Ovary (tissue), 3 donors: ENCODE measurements around the gene PBRM1.
"Not testable (repeated sequence)": the region's sequence is repeated elsewhere in the genome, so short reads cannot be mapped to it uniquely, and the experiment has no call there.

Experiments used
- EP300 ChIP-seq: sonication (generic); formaldehyde crosslinking; IDR thresholded peaks from one replicate; pipeline ENCODE4 v1.6.1; 2017; ENCODE audit warnings: antibody characterized with exemption
- POLR2A ChIP-seq: fragments of 450-650 bp; IDR thresholded peaks from one replicate; pipeline ENCODE4 v1.6.1; 2017; ENCODE audit warnings: antibody characterized with exemption, mild to moderate bottlenecking, moderate library complexity
- TF ChIP-seq, protein P1 (sequence below), 3 donors: fragments of 450-650 bp in 2 of 3; fragments of 200-600 bp in 1 of 3; IDR thresholded peaks; one replicate each; pipeline versions ENCODE4 v1.5.1 to v1.8.0; 2016 to 2022; ENCODE audit warnings: antibody characterized with exemption in 3 of 3, mild to moderate bottlenecking in 1 of 3
- donor health status: DM: no; HTN: no; CAD: no.

GRCh38 chr3:52526671-52527038 is 159.1 kb downstream of the PBRM1 start:
- TF ChIP-seq, protein P1, sequence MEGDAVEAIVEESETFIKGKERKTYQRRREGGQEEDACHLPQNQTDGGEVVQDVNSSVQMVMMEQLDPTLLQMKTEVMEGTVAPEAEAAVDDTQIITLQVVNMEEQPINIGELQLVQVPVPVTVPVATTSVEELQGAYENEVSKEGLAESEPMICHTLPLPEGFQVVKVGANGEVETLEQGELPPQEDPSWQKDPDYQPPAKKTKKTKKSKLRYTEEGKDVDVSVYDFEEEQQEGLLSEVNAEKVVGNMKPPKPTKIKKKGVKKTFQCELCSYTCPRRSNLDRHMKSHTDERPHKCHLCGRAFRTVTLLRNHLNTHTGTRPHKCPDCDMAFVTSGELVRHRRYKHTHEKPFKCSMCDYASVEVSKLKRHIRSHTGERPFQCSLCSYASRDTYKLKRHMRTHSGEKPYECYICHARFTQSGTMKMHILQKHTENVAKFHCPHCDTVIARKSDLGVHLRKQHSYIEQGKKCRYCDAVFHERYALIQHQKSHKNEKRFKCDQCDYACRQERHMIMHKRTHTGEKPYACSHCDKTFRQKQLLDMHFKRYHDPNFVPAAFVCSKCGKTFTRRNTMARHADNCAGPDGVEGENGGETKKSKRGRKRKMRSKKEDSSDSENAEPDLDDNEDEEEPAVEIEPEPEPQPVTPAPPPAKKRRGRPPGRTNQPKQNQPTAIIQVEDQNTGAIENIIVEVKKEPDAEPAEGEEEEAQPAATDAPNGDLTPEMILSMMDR (IDR thresholded peaks at IDR 0.05) = not testable (repeated sequence)
- not testable (repeated sequence) for TF ChIP-seq POLR2A, EP300
